Measurements from ENCODE around the gene SRSF6.

- no peak for TF ChIP-seq CTCF (IDR thresholded peaks at IDR 0.05; ENCODE audit: low read length)
- no peak for TF ChIP-seq EZH2 (IDR thresholded peaks at IDR 0.05; ENCODE audit: borderline replicate concordance, low read length)
Measured at GRCh38 chr20:43511879-43512278, 54.2 kb downstream of the SRSF6 start.
